ENCODE measurements around the gene MAD1L1. TPM values are rescaled to one million over a fixed set of nuclear protein-coding genes. Genes with fewer than 3 reads are reported as not detected.

The MAD1L1 gene
- polyA plus RNA-seq, 3 donors from 2014 or later: 85.0 to 166 (median 97.0) TPM

GRCh38 chr7:1993776-1994740 lies 238.7 kb downstream of the MAD1L1 start:
- Mint-ChIP-seq H3K27ac (peak overlapping the region in 2 of 6 donors; percentile 25 to 51), H3K9me3 (no peaks in the 10 kb centered on the region), H3K36me3 (peaks cover 0 to 4% (median 0%) of the 10 kb centered on the region in 3 donors), H3K4me1 (peaks cover 2 to 4% of the 10 kb centered on the region in 2 donors), H3K4me3 (no peak overlapping the region), H3K27me3 (ENCODE audit: low read depth in 3 of 3) (peaks cover 0 to 4% (median 0%) of the 10 kb centered on the region in 3 donors)
- DNase-seq: no peak

- DNase-seq: no peak
- H3K9me3 Mint-ChIP-seq: no peaks in the 10 kb centered on the region
- H3K4me3 Mint-ChIP-seq: no peak overlapping the region
- peaks cover 0 to 4% (median 1%) of the 10 kb centered on the region in 3 donors for H3K27me3 Mint-ChIP-seq (ENCODE audit: low read depth in 3 of 3)
- peaks cover 6 to 7% of the 10 kb centered on the region in 2 donors for H3K4me1 Mint-ChIP-seq
- peak overlapping the region in 1 of 6 donors; percentile 62 for H3K27ac Mint-ChIP-seq
- peaks cover 0 to 5% (median 0%) of the 10 kb centered on the region in 3 donors for H3K36me3 Mint-ChIP-seq
These were observed 239.6 kb downstream of the MAD1L1 start for GRCh38 chr7:1993031-1993695.

- H3K27me3 Mint-ChIP-seq (ENCODE audit: low read depth in 3 of 3): peaks cover 0 to 3% (median 2%) of the 10 kb centered on the region in 3 donors
- no peak overlapping the region for H3K4me3 Mint-ChIP-seq
- no peaks in the 10 kb centered on the region for H3K9me3 Mint-ChIP-seq
- H3K4me1 Mint-ChIP-seq: peaks cover 11 to 13% of the 10 kb centered on the region in 2 donors
- peaks cover 0 to 5% (median 0%) of the 10 kb centered on the region in 3 donors for H3K36me3 Mint-ChIP-seq
- H3K27ac Mint-ChIP-seq: peak overlapping the region in 1 of 6 donors; percentile 62
- DNase-seq: no peak
These were observed 240.2 kb downstream of the MAD1L1 start for GRCh38 chr7:1992554-1992953.

GRCh38 chr7:1990001-1990670 lies 242.6 kb downstream of the MAD1L1 start:
- Mint-ChIP-seq H3K36me3 (peaks cover 0 to 17% (median 7%) of the 10 kb centered on the region in 3 donors), H3K4me1 (peaks cover 36% of the 10 kb centered on the region in 2 donors), H3K9me3 (no peaks in the 10 kb centered on the region), H3K27ac (peak overlapping the region in 1 of 6 donors; percentile 24), H3K4me3 (no peak overlapping the region), H3K27me3 (ENCODE audit: low read depth in 3 of 3) (peaks cover 4 to 7% (median 6%) of the 10 kb centered on the region in 3 donors)
- no peak for DNase-seq

DNA sequence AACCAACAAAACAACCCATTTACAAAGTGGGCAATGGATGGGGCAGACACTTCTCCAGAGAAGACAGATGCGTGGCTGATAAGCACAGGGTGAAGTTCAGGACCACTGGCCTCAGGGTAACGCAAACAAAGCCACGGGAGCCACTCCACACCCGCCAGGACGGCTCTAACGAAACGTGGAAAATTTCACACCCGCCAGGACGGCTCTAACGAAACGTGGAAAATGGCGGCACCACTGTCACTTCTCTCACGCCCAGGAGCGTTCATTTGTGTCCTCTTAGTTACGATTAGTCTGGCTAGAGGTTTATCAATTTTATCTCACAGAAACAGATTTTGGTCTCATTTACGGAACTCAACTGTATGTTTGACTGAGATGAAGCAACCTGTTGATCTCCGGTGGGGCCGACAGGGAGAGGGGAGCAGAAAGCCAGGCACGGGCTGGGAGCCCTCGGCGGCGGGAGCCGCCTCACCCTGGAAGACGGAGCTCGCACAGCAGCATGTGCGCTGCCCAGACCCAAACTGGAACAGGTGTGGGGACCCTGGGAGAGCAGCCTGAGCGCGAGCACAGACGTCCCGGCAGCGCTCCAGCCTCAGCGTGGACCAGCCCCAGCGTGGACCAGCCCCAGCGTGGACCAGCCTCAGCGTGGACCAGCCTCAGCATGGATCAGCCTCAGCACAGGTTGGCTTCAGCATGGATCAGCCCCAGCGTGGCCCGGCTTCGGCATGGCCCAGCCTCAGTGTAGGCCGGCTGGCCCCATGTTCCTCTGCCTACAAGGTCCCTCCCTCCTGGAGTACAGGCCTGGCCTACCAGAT lies 243.5 kb downstream of the MAD1L1 start:
- no peaks in the 10 kb centered on the region for H3K9me3 Mint-ChIP-seq
- H3K27me3 Mint-ChIP-seq (ENCODE audit: low read depth in 3 of 3): peaks cover 4 to 7% (median 6%) of the 10 kb centered on the region in 3 donors
- no peak for DNase-seq
- H3K36me3 Mint-ChIP-seq: peaks cover 0 to 17% (median 12%) of the 10 kb centered on the region in 3 donors
- no peak overlapping the region for H3K4me3 Mint-ChIP-seq
- H3K4me1 Mint-ChIP-seq: peaks cover 41 to 43% of the 10 kb centered on the region in 2 donors
- H3K27ac Mint-ChIP-seq: peak overlapping the region in 2 of 6 donors; percentile 22 to 62

DNA sequence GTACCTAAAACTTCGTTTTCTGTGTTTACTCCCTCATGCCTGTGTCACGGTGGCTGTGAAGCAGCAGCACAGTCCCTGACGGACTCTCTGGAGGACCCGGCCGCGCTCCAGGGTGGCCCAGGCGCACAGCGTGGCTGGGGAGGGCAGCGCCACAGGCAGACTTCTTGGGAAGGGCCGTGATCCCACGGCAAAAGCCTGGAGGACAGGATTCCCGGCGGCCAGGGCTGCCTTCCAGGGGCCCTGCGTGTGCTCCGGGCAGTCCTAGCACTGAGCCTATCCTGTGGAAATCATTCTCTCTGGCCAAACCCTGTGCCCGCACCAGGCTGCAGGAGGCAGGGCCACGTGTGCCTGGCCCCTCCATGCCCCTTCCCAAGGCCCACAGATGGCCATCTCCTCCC lies 244.2 kb downstream of the MAD1L1 start:
- Mint-ChIP-seq H3K4me1 (peaks cover 41 to 43% of the 10 kb centered on the region in 2 donors), H3K4me3 (no peak overlapping the region), H3K27me3 (ENCODE audit: low read depth in 3 of 3) (peaks cover 4 to 7% (median 6%) of the 10 kb centered on the region in 3 donors), H3K9me3 (no peaks in the 10 kb centered on the region), H3K36me3 (peaks cover 0 to 17% (median 12%) of the 10 kb centered on the region in 3 donors), H3K27ac (peak overlapping the region in 1 of 6 donors; percentile 22)
- DNase-seq: no peak

DNA sequence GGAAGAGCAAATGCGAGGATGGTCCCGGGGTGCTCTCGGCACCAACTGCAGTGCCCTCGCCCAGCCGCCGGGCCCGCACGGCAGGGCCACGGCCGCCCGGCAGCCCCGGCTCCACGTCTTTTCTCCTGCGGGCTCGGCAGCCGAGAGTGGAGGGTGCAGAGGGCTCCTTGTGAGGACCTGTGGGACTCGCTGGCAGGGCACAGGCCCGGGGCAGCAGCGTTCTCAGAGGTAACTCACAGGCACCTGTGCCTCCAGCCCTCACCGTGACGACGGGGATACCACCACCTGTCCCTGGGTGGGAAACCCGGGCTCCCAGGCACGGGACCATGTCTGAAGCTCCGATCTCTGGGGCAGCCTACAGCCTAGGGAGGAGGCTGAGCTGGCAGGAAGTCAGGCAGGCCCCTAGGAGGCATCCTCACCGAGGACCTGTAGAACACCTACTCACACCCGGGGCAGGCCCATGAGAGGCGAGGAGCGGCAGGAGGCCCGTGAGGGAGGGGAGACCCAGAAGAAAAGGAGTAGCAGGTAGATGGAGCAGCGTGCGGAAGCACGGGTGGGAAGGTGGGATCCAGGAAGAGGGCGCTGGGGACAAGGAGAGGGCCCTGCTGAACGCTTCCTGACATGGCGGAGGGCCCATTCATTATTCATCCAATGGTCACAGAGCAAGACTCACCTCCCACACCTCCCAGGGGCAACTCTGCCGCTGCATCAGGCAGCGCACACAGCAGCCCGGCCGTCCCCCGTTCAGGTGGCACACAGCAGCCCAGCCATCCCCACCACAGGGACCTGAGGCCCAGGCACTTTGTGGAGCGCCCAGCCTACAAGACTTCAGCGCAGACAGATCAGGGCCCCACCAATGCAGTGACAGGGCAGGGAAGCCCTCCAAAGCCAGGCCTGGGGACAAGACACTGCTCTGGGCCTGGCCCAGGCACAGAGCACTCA lies 244.9 kb downstream of the MAD1L1 start:
- Mint-ChIP-seq H3K27me3 (ENCODE audit: low read depth in 3 of 3) (peaks cover 6 to 7% (median 6%) of the 10 kb centered on the region in 3 donors), H3K36me3 (peaks cover 0 to 17% (median 12%) of the 10 kb centered on the region in 3 donors), H3K9me3 (no peaks in the 10 kb centered on the region), H3K4me1 (peaks cover 41 to 43% of the 10 kb centered on the region in 2 donors), H3K27ac (peak overlapping the region in 1 of 6 donors; percentile 73), H3K4me3 (peak overlapping the region in 2 of 5 donors; percentile 6 to 11)
- no peak for DNase-seq

DNA sequence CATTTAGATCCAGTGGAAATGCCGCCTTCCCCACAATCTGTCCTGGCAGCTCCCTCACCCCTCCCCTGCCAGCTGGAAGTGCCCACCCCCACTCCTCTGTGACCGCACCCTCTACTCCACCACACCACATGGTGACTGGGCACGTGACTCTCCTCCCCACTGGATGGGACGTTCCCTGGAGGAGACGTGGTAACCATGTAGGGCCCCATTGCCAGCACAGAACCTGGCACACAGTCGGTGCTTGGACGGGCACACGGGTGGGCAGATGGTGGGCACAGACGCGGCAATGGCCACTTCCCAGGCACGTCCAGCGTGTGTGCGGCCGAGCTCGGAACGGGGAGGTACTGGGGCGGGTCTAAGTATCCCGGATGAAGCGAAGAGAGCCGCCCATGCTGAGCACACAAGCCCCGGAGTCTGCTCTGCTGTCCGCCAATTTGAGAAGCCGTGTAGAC lies 245.6 kb downstream of the MAD1L1 start:
- H3K9me3 Mint-ChIP-seq: no peaks in the 10 kb centered on the region
- H3K4me3 Mint-ChIP-seq: peak overlapping the region; percentile 66 to 85 (median 81)
- peaks cover 0 to 21% (median 12%) of the 10 kb centered on the region in 3 donors for H3K36me3 Mint-ChIP-seq
- H3K27me3 Mint-ChIP-seq (ENCODE audit: low read depth in 3 of 3): peaks cover 6 to 10% (median 6%) of the 10 kb centered on the region in 3 donors
- peak overlapping the region; percentile 71 to 95 (median 93) for H3K27ac Mint-ChIP-seq
- peaks cover 41 to 43% of the 10 kb centered on the region in 2 donors for H3K4me1 Mint-ChIP-seq
- no peak for DNase-seq

GRCh38 chr7:1986366-1987083 lies 246.2 kb downstream of the MAD1L1 start:
- H3K4me1 Mint-ChIP-seq: peaks cover 41 to 43% of the 10 kb centered on the region in 2 donors
- DNase-seq: peak; percentile 72 to 79 (median 77)
- H3K4me3 Mint-ChIP-seq: peak overlapping the region; percentile 66 to 85 (median 81)
- peaks cover 6 to 12% (median 6%) of the 10 kb centered on the region in 3 donors for H3K27me3 Mint-ChIP-seq (ENCODE audit: low read depth in 3 of 3)
- peaks cover 0 to 21% (median 12%) of the 10 kb centered on the region in 3 donors for H3K36me3 Mint-ChIP-seq
- H3K27ac Mint-ChIP-seq: peak overlapping the region; percentile 71 to 95 (median 93)
- no peaks in the 10 kb centered on the region for H3K9me3 Mint-ChIP-seq

GRCh38 chr7:1985936-1986335 lies 246.8 kb downstream of the MAD1L1 start:
- Mint-ChIP-seq H3K4me3 (peak overlapping the region in 4 of 5 donors; percentile 30 to 44 (median 36)), H3K9me3 (no peaks in the 10 kb centered on the region), H3K27me3 (ENCODE audit: low read depth in 3 of 3) (peaks cover 6 to 12% (median 7%) of the 10 kb centered on the region in 3 donors), H3K4me1 (peaks cover 41 to 43% of the 10 kb centered on the region in 2 donors), H3K27ac (peak overlapping the region in 3 of 6 donors; percentile 37 to 94 (median 42)), H3K36me3 (peaks cover 0 to 21% (median 12%) of the 10 kb centered on the region in 3 donors)
- no peak for DNase-seq

GRCh38 chr7:1985042-1985441 lies 247.7 kb downstream of the MAD1L1 start:
- no peak for DNase-seq
- Mint-ChIP-seq H3K27me3 (ENCODE audit: low read depth in 3 of 3) (peaks cover 6 to 12% (median 7%) of the 10 kb centered on the region in 3 donors), H3K36me3 (peaks cover 0 to 24% (median 12%) of the 10 kb centered on the region in 3 donors), H3K4me3 (peak overlapping the region in 2 of 5 donors; percentile 24 to 40), H3K4me1 (peaks cover 41 to 43% of the 10 kb centered on the region in 2 donors), H3K27ac (no peak overlapping the region), H3K9me3 (no peaks in the 10 kb centered on the region)
